NCI-H2196 treated with DMSO at 0.1 percent for 48 hours (cell line): Measurements from ENCODE around the gene TMED10.

Experiments used
- DNase-seq: peaks from one replicate; lab custom pipeline; 2025; ENCODE audit not compliant: unreplicated experiment; lab: John Stamatoyannopoulos, UW

The TMED10 gene

DNA sequence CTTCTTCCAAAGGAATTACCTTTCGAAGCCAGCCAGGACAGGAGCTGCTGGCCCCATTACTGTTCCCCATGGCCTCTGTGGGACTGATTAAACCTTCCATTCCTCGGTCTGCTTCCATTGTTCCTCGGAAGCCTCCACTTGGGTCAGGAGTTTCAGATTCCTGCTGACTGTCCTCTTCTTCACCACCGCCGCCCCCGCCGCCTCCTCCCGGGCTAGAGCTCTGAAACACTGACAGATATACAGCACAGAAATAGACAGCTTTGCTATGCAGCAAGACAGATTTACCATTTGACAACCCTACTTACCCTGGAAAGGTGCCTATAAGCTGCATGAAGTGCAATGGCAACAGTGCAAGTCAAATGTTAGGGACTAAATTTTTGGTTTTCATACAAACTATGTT lies 85.2 kb downstream of the TMED10 start:
- DNase-seq: no peak

DNA sequence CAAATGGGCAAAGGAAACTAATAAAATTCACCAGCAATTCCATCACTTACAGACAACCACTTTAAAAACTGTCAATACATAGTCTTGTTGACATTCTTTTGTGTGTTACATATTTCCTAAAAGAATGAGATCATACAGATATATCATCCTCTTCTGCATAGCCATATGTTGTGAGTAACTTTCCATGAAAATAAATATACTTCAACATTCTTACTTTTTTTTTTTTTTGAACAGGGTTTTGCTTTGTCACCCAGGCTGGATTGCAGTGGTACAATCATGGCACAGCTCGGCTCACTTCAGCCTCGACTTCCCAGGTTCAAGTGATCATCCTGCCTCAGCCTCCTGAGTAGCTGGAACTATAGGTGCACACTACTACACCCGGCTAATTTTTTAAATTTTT lies 86.1 kb downstream of the TMED10 start:
- no peak for DNase-seq

DNA sequence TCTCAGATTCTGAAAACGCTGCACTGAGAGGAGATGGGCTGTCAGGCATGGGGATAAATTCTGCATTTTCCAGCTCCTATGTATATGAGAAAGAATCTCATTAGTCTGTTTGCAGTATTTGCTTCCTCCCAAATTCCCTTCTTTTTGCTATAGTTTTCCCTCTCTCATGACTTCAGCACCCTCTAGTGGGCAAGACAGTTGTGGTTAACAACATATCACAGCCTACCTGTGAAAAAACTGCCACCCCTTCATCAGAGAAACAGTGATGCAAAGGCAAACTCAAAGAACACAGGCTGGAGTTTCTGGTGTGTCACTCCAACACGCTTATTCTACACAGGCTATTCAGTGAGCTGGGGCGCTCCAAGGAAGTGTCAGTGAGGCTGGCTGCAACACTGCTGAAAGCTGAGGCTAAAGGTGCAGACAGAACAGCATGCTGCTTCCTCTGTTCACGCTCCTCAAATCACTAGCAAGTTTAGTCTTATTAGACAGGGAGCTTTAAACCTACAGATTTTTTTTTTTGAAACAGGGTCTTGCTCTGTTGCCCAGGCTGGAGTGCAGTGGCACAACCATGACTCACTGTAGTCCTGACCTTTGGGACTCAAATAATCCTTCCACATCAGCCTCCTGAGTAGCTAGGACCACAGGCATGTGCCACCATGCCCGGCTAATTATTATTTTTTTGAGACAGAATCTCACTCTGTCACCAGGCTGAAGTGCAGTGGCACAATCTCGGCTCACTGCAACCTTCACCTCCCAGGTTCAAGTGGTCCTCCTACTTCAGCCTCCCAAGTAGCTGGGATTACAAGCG lies 87.6 kb downstream of the TMED10 start:
- DNase-seq: peak; percentile 67

DNA sequence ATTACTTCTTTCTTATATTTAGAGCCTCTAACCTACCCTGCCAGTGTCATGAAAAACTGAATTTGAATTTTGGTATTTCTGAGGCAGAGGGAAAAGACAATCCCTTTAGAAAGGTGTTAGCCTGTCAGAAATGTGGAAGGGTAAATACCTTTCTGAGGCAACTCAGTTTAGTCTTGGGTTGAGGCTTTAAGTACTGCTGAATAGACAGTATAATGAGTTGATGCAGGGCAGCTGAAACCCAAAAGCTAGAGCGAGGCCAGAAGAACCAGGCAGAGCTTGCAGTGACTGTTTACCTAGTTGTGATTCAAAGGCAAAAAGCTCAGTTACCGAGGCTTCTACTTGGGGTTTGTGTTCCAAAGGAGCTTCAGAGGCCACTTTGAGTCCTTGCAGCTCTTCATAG lies 88.3 kb downstream of the TMED10 start:
- no peak for DNase-seq

DNA sequence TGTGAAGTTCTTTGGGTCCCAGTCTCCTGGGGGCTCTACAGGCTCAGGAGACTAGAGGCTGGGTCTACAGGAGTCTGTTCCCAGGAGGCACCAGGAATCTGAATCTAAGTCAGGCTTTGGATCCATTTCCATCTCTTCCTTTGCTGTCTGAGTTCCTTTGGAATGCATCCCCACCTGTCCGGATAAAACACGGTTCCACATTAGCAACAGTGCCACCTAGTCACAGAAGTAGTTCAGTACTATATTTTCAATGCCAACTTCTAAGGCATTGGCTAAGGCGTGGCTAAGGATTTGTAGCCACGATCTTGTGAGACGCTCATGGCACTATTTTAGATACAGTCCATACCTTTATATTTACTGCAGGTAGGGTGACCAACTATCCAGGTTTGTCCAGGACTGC lies 91.9 kb downstream of the TMED10 start:
- DNase-seq: no peak

GRCh38 chr14:75083271-75083670 lies 93.1 kb downstream of the TMED10 start:
- no peak for DNase-seq

GRCh38 chr14:75081660-75082229 lies 94.7 kb downstream of the TMED10 start:
- no peak for DNase-seq
